HG03558 (cell line): ENCODE measurements around the gene AGPAT2.
"Not testable (repeated sequence)": the region's sequence is repeated elsewhere in the genome, so short reads cannot be mapped to it uniquely, and the experiment has no call there.

ENCODE experiments used
- ATAC-seq: cut with Tn5 transposase; IDR thresholded peaks from one replicate; pipeline ENCODE4 v1.9.1; 2021; ENCODE audit warnings: moderate number of reproducible peaks; ENCODE audit not compliant: unreplicated experiment; ENCODE audit errors: extremely low read depth

AGPAT2 gene

DNA sequence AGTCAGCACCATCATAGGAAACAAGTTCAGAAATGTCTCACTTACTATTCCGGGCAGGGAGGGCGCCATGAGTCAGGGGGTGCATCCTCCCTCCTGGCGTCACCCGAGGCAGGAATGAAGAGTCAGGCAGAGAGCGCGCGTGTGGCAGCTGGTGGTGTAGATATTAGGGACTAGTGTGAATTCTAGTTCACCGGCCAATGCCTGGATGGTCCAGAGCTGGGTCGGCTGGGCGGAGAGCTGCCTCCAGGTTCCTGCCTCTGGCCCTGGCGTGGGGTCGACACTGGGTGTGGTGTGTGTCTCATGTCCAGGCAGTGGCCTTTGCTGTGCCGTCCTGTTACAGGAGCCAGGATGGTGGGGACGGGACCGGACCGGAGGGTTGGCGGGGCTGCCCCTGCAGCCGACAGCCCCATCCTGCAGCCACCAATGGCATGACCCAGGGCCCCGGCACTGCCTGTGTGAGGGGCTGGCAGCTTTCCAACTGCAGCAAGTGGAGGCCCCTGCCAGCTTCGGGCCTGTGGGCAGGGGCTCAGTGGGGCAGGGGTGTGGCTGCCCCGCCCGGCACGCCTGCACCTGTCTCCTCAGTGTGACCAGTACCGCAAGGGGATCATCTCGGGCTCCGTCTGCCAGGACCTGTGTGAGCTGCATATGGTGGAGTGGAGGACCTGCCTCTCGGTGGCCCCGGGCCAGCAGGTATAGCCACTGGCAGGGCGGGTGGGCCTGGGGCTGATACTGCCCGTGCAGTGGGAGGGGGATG lies 34.3 kb upstream of the AGPAT2 start:
- ATAC-seq, result no peak

GRCh38 chr9:136720898-136721338 lies 33.7 kb upstream of the AGPAT2 start:
- ATAC-seq, result no peak

GRCh38 chr9:136720251-136720897 lies 33.1 kb upstream of the AGPAT2 start:
- ATAC-seq, result no peak

DNA sequence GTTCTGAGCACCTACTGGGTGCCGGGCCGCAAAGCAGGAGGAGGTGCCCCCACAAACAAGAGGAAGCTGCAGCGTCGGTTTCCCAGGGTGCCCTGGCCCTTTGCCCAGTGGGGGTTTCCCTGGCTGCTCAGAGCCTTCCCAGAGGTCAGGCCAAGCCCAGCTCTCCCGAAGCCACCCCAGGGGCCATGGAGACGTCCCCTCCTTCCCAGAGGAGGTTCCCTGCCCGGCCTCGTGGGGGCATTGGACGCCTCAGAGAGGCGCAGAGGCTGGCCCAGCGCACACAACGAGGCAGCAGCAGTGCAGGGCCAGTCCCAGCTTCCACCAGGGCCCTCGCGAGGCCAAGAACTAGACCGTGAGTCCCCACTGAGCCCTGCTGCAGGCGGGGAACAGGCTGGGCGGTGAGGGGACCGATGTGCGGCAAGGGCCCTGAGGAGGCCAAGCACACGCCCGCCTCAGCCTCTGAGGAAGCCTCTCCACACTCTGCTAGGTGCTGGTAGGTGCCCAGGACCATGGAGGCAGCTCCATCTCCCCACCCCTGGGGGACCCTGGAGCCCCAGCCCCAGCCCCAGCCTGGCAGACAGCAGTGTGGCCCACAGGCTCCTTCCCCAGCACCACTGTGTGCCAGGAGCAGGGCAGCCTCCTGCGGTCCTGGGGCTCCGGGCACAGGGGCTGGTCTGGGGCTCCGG lies 32.1 kb upstream of the AGPAT2 start:
- ATAC-seq, result no peak

DNA sequence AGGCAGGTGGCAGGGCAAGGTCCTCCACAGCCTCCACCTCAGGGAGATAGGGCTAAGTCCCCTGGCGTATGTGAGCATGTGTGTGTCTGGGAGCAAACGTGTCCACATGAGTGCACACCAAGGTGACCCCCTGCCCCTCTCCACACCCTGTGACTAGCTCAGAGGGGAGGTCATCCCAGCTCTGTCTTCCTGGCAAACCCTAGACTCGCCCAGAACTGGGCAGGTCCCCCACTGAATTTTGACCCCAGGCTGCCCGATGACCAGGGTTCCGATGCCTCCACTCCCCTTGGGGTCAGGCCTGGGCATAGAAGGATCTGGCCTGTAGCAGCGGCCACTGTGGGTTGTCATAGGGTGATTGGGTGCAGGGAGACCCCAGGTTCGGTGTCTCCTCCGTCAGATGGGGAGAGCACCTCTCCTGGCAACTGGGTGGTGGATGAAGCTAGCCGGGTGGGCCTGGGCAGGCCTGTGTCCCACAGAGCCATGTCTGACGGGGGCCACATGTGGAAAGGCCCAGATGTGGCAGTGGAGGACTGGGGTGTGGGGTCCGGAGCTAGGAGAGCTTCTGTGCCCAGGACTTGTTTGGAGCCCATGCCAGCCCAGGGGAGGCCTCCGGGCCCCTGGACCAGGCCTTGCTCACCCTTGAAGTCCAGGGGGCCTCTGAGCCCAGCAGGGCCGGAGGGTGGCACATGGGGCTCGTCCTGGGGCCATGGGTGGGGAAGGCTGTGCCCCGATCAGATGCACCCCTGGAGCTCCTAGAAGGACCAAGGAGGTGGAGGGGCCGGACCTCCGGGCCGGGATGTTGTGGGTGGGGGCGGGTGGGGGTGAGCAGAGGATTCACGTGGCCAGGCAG lies 31.3 kb upstream of the AGPAT2 start:
- ATAC-seq, result no peak

- ATAC-seq, result no peak
Observed at GRCh38 chr9:136717399-136717798, 30.1 kb upstream of the AGPAT2 start.

- no peak for ATAC-seq
Observed at GRCh38 chr9:136714893-136715274, 27.6 kb upstream of the AGPAT2 start.

DNA sequence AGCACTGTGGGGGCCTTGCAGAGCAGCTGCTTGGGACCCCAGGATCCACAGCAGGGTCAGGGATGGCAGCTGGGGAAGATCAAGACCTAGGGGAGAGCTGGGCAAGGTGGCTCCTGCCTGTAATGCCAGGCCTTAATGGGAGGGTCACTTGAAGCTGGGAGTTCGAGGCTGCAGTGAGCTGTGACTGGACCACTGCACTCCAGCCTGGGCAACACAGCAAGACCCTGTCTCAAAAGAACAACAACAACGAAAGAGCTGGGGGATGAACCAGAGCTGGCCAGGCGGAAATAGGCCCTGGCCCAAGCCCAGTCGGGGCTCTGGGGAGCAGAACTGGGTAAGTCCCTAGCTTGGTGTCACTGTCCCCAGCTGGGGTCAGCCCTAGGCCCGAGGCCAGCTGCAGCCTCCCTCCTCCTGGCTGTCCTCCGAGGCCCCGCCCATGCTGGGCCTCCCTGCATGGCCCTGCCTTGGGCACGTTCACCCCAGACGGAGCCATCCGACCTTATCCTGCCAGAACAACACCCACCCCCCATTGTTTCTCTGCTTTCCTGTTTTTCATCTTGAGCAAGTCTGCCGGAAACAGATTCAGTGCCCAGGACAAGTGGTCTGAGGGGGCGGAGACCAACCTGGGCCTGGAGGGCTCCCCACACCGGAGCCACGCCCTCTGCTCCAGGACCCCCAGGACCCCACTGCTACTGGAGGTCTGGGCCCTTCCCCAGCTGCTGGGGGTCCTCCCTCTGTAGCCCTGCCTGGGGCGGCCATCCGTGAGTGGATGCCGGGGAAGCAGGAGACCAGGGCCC lies 27.0 kb upstream of the AGPAT2 start:
- no peak for ATAC-seq

DNA sequence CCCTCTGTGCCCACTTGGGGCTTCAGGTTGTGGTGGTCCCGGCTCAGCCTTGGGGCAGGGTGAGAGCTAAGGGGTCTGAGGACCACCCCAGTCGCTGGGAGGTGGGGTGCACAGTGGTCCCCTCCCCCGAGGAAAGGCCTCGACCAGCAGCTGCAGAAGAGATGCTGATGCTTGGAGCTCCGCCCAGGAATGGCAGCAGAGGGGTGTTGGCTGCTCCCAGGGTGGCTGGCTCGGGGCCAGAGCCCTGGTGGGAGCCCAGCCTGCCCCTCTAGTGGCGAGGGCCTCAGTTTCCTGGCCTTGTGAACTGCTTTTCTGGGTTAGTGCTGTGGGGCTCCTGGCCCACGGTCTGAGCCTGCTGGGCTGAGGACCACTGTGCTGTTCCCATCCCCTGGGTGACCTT lies 26.3 kb upstream of the AGPAT2 start:
- ATAC-seq, result no peak

DNA sequence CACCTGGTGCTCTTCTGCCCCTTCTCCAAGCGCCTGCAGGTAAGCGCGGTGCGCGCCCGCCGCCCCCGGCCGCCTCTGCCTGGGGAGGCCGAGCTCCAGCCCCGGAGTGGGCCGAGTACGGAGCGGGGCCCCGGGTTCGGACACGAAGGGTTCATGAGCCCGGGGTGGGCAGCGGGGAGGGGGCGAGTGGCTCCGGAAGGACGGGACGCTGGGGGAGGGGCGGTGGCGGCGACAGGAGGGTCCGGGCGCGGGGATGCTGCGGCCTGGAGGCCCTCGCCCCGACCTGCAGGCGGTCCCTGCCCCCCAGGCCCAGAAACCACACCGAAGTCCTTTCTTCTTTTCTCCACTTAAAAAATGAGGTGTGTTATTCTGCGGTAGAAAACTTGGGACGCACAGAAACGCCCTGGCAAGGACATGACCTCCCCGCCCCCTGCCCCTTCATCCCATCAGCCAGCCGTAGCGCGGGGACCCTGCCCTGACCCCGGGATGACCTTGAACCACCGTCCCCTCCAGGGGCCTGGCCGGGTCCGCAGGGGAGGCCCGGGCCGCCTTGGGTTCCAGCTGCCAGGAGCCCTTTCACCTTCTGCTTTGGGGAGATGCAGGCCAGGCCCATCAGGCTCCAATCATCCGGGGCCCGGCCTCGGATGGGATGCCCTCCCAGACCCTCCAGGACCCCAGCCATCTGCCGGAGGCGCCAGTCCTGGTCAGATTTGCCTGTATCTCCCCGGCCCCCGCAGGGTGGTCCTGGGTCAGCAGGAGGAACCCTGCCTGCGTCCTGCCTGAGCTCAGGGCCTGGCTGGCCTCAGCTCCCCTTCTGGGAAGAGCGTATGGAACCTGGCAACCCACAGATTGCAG lies 25.7 kb upstream of the AGPAT2 start:
- ATAC-seq, result no peak

- no peak for ATAC-seq
Observed at GRCh38 chr9:136711751-136712689, 24.8 kb upstream of the AGPAT2 start, which contains the start of gene DIPK1B. DIPK1B (plus strand) TSS chr9:136712572; CDS start chr9:136712666, 94 bp downstream.

DNA sequence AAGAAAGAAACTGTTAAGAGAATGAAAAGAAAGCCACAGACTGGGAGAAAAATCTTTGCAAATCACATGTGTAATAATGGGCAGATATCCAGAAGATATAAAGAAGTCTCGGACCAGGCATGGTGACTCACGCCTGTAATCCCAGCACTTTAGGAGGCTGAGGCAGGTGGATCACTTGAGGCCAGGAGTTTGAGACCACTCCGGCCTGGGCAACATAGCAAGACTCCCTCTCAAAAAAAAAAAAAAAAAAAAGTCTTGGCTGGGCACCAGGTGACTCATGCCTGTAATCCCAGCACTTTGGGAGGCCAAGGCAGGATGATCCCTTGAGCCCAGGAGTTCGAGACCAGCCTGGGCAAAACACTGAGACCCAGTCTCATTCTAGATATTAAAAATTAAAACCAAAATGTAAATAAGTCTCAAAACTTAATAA lies 24.0 kb upstream of the AGPAT2 start:
- ATAC-seq, result not testable (repeated sequence)

DNA sequence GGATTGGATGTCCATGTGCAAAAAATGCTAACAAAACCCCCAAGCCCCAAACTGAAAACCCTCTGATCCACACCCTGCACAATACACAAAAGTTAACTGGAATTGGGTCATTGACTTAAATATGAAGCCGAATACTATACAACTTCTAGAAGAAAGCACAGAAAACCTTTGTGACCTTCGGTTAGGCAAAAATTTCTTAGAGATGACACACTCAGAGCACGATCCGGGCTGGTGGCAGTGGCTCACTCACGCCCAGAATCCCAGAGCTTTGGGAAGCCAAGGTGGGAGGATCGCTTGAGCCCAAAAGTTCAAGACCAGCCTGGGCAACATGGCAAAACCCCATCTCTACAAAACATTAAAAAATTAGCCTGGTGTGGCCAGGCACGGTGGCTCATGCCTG lies 23.3 kb upstream of the AGPAT2 start:
- no peak for ATAC-seq

- no peak for ATAC-seq
Observed at GRCh38 chr9:136709454-136710109, 22.3 kb upstream of the AGPAT2 start.

GRCh38 chr9:136707849-136708517 lies 20.7 kb upstream of the AGPAT2 start:
- ATAC-seq, result no peak

GRCh38 chr9:136707011-136707410 lies 19.8 kb upstream of the AGPAT2 start:
- ATAC-seq, result no peak

GRCh38 chr9:136705564-136705963 lies 18.3 kb upstream of the AGPAT2 start:
- no peak for ATAC-seq
